Natural killer cell (primary cell): ENCODE data around the gene FRY. TPM values are rescaled to one million over a fixed set of nuclear protein-coding genes. Genes with fewer than 3 reads are reported as not detected.

ENCODE experiments used
- ATAC-seq, 3 donors: fragments of 150-1000 bp in 2 of 3; fragments of 200-7000 bp in 1 of 3; cut with Tn5 transposase; 1 replicate in 1 of 3; 2 replicates in 2 of 3; pipeline ENCODE4 v1.10.0; 2021; ENCODE audit warnings: mild to moderate bottlenecking in 2 of 3, moderate library complexity in 2 of 3
- DNase-seq, 2 donors: peaks; one replicate each; pipeline versions ENCODE4 v3.0.0 to v3.0.0-alpha.2; 2013 to 2021; ENCODE audit warnings: mixed read lengths in 1 of 2
- H3K27ac ChIP-seq: one replicate; pipeline ENCODE4 v1.5.1; 2013; ENCODE audit warnings: mild to moderate bottlenecking, low read length
- H3K27me3 ChIP-seq: one replicate; pipeline ENCODE4 v1.6.1; 2013; ENCODE audit warnings: low read length; ENCODE audit not compliant: control insufficient read depth, insufficient read depth
- H3K36me3 ChIP-seq: one replicate; pipeline ENCODE4 v1.6.1; 2013; ENCODE audit warnings: low read length; ENCODE audit not compliant: control insufficient read depth, insufficient read depth
- H3K4me1 ChIP-seq: one replicate; pipeline ENCODE4 v1.6.1; 2013; ENCODE audit warnings: low read length; ENCODE audit not compliant: control insufficient read depth, insufficient read depth
- H3K4me3 ChIP-seq: one replicate; pipeline ENCODE4 v1.5.1; 2013; ENCODE audit warnings: low read length
- H3K9me3 ChIP-seq: one replicate; pipeline ENCODE4 v1.6.1; 2013; ENCODE audit warnings: low read length; ENCODE audit not compliant: control insufficient read depth, insufficient read depth
- H3K27ac Mint-ChIP-seq, 2 donors: one replicate each; pipeline ENCODE4 v1.8.0; 2022; ENCODE audit warnings: mild to moderate bottlenecking in 2 of 2, mixed read lengths in 2 of 2, moderate library complexity in 1 of 2
- H3K27me3 Mint-ChIP-seq, 2 donors: one replicate each; pipeline ENCODE4 v1.8.0; 2022; ENCODE audit warnings: low read depth in 2 of 2, mixed read lengths in 2 of 2
- H3K36me3 Mint-ChIP-seq: one replicate; pipeline ENCODE4 v1.8.0; 2022; ENCODE audit warnings: mixed read lengths
- H3K4me1 Mint-ChIP-seq, 2 donors: one replicate each; pipeline ENCODE4 v1.8.0; 2022; ENCODE audit warnings: mixed read lengths in 2 of 2
- H3K4me3 Mint-ChIP-seq: one replicate; pipeline ENCODE4 v1.8.0; 2022; ENCODE audit warnings: mild to moderate bottlenecking, moderate library complexity, mixed read lengths
- H3K9me3 Mint-ChIP-seq, 2 donors: one replicate each; pipeline ENCODE4 v1.8.0; 2022; ENCODE audit warnings: mixed read lengths in 2 of 2
- CTCF ChIP-seq: fragments of 200-600 bp; IDR thresholded peaks from one replicate; pipeline ENCODE4 v1.8.0; 2022; ENCODE audit warnings: antibody characterized with exemption
- WGBS: methylation state at CpG from one replicate; pipeline ENCODE4 v1.1.7; 2013; ENCODE audit warnings: missing lambda C conversion rate; ENCODE audit not compliant: insufficient coverage; 5-methylcytosine and 5-hydroxymethylcytosine counted together
- intact Hi-C: fragments of 100-400 bp; cut with micrococcal nuclease; formaldehyde crosslinking; loops from one replicate; pipeline ENCODE4 v1.14.2; 2022
- total RNA-seq, 4 donors: library from RNA; stranded (reverse); fragments of 120-200 nt in 1 of 4; gene quantifications; one replicate each; pipeline versions ENCODE4 v1.2.3 to v1.2.4, GENCODE V29; 2013 to 2022

The FRY gene
- total RNA-seq, 3 donors from 2014 or later (not counting 1 experiment from before 2014, with no cell fraction given): 25.1 to 52.1 (median 27.4) TPM

GRCh38 chr13:32016119-32016518 lies 15.5 kb upstream of the FRY start:
- H3K4me1 ChIP-seq: no peaks in the 10 kb centered on the region
- H3K9me3 ChIP-seq: no peaks in the 10 kb centered on the region
- no peaks in the 10 kb centered on the region for H3K27me3 Mint-ChIP-seq
- DNase-seq: no peak
- no peak for ATAC-seq
- H3K4me3 Mint-ChIP-seq: no peak overlapping the region
- H3K4me3 ChIP-seq: no peak overlapping the region
- H3K4me1 Mint-ChIP-seq: no peaks in the 10 kb centered on the region
- no peaks in the 10 kb centered on the region for H3K9me3 Mint-ChIP-seq
- no peak overlapping the region for H3K27ac ChIP-seq
- H3K27ac Mint-ChIP-seq: no peak overlapping the region
- TF ChIP-seq CTCF: no peak
- intact Hi-C loops: no loop called here
- 80% methylated on average over 2 of the region's 2 CpGs for WGBS
- H3K36me3 ChIP-seq: no peaks in the 10 kb centered on the region
- H3K27me3 ChIP-seq: no peaks in the 10 kb centered on the region
- H3K36me3 Mint-ChIP-seq: no peaks in the 10 kb centered on the region

DNA sequence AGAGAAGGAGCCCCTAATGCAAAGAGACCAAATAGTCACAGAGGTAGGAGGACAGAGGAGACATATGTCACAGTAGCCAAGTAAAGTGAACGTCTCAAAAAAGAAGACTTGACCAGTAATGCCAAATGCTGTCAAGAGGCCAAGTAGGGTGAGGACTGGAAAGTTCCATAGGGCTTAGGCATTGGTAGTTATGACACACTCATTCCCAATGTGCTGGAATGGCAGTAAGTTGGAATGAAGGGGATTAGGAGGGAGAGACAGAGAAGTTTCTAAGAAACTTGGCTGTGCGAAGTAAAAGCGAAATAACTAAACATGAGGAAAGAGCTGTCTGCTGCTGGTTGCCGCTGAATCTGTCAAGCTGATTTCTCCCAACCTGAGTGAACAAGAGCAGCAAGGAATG lies 14.9 kb upstream of the FRY start:
- H3K27ac Mint-ChIP-seq: no peak overlapping the region
- WGBS: 97% methylated on average over 4 of the region's 4 CpGs

DNA sequence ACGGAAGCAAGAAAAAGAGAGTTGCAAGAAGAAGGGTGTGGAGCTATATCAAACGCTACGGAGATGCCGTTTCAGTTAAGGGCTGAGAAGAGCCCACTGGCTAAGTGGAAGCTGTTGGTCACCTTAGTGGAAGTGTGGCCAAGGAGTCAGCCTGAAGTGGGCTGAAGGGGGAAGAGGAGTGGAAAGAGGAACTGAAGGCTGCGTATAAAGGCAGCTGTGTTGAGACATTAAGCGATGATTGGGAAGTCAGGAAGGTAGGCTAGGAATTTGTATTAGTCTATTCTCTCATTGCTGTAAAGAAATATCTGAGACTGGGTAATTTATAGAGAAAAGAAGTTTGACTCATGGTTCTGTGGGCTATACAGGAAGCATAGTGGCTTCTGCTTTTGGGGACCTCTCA lies 14.1 kb upstream of the FRY start:
- 84% methylated on average over 6 of the region's 6 CpGs for WGBS
- Histone ChIP-seq H3K27me3 (no peaks in the 10 kb centered on the region), H3K4me1 (no peaks in the 10 kb centered on the region), H3K27ac (no peak overlapping the region), H3K4me3 (no peak overlapping the region), H3K9me3 (no peaks in the 10 kb centered on the region), H3K36me3 (no peaks in the 10 kb centered on the region)
- Mint-ChIP-seq H3K27ac (no peak overlapping the region), H3K9me3 (no peaks in the 10 kb centered on the region), H3K36me3 (no peaks in the 10 kb centered on the region), H3K27me3 (no peaks in the 10 kb centered on the region), H3K4me1 (peaks cover 0 to 2% of the 10 kb centered on the region in 2 donors), H3K4me3 (no peak overlapping the region)
- TF ChIP-seq CTCF: no peak
- intact Hi-C loops: no loop called here
- DNase-seq (no peak), ATAC-seq (no peak)

More for the DNA sequence above, 14.9 kb upstream of the FRY start:
- Histone ChIP-seq H3K4me3 (no peak overlapping the region), H3K27ac (no peak overlapping the region), H3K9me3 (no peaks in the 10 kb centered on the region), H3K4me1 (no peaks in the 10 kb centered on the region), H3K36me3 (no peaks in the 10 kb centered on the region), H3K27me3 (no peaks in the 10 kb centered on the region)
- H3K4me3 Mint-ChIP-seq: no peak overlapping the region
- TF ChIP-seq CTCF: no peak
- no peak for DNase-seq
- H3K27me3 Mint-ChIP-seq: no peaks in the 10 kb centered on the region
- intact Hi-C loops: no loop called here
- H3K4me1 Mint-ChIP-seq: no peaks in the 10 kb centered on the region
- ATAC-seq: no peak
- no peaks in the 10 kb centered on the region for H3K36me3 Mint-ChIP-seq
- H3K9me3 Mint-ChIP-seq: no peaks in the 10 kb centered on the region

DNA sequence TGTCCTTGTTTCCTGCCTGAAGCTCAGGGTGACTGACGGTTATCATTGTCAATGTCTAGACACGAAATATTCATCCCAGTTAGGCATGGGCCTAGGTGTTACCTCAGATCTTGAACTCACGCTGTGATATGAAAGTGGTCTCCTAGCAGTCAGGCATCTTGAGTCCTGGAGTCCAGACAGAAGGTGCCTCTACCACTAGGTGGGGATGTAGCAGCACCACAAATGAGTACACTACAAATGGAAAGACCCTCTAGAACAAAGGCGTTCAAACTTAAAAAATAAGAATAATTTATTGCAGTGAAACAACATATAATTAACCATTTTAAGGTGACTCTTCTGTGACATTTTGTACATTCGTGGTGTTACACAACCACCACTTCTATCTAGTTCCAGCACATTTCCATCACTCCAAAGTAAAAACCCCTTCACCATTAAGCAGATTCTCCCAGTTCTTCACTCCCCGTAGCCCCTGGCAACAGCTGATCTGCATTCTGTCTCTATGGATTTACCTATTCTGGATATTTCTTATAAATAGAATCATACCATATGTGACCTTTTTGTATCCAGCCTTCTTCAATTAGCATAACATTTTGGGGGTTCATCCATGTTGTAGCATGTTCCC lies 11.9 kb upstream of the FRY start:
- no peak overlapping the region for H3K27ac ChIP-seq
- peak in 1 of 3 donors; percentile 69 for ATAC-seq

More for the DNA sequence above, 11.9 kb upstream of the FRY start:
- DNase-seq: peak in 1 of 2 donors; percentile 63
- no peaks in the 10 kb centered on the region for H3K27me3 ChIP-seq
- Mint-ChIP-seq H3K4me3 (no peak overlapping the region), H3K9me3 (no peaks in the 10 kb centered on the region), H3K27me3 (no peaks in the 10 kb centered on the region), H3K36me3 (no peaks in the 10 kb centered on the region), H3K4me1 (peaks cover 0 to 5% of the 10 kb centered on the region in 2 donors), H3K27ac (no peak overlapping the region)
- no peaks in the 10 kb centered on the region for H3K4me1 ChIP-seq
- peak; percentile 27 for TF ChIP-seq CTCF
- no peaks in the 10 kb centered on the region for H3K36me3 ChIP-seq
- H3K4me3 ChIP-seq: no peak overlapping the region
- intact Hi-C loops: no loop called here
- no peaks in the 10 kb centered on the region for H3K9me3 ChIP-seq
- 47% methylated on average over 5 of the region's 6 CpGs for WGBS
